GM12864 (cell line): ENCODE results near the gene OR2A1.
"Not testable (repeated sequence)": the region's sequence is repeated elsewhere in the genome, so short reads cannot be mapped to it uniquely, and the experiment has no call there.

Source experiments
- DNase-seq: peaks from one replicate; pipeline ENCODE4 v3.0.0-alpha.2; 2011; ENCODE audit warnings: low read depth
- H3K4me3 ChIP-seq: 2 replicates; pipeline ENCODE4 v1.5.1; 2011; ENCODE audit warnings: mild to moderate bottlenecking, low read depth, low read length, control low read depth

Gene OR2A1

DNA sequence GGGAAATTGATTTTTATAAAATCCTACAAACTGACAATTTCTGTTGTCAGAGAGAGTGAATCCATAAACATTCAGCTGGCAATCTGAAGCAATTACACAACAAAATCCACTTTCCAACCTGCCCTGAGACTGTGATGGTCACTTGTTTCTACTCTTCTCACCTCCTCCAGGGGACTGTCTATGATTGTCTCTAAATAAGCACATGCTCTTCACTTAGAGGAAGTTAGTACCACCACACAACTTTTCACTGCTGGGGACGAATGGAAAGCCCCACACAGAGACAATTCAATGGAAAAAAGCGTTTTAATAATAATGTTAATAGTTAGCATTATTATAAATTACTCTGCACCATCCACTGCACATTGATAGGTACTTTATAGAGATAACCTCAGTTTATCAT, 7.3 kb downstream of the OR2A1 start:
- not testable (repeated sequence) for H3K4me3 ChIP-seq, DNase-seq

DNA sequence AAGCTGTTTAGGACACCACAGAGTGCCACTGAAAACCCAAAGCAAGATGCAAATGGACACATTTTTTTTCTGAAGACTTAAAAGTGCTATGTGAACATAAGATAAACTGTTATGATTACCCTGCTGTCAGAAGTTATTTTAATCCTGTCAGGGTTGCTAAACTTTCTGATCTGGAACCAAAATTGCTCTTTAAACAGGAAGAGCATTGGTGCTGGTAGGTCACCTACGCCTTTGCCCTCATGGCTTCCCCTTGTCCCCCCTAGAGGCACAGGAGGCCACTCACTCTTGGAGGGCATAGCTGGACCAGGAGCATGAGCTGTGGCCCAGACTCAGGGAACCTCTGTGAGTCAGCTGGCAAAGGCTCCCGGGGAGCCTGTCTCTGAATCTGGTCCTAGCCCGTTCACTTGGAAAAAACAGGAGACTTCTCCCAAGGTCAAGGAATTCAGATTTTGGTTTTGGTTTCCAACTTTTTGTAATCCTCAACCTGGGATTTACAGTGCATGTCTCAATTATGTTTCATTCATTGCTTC, 9.5 kb downstream of the OR2A1 start:
- not testable (repeated sequence) for DNase-seq

DNA sequence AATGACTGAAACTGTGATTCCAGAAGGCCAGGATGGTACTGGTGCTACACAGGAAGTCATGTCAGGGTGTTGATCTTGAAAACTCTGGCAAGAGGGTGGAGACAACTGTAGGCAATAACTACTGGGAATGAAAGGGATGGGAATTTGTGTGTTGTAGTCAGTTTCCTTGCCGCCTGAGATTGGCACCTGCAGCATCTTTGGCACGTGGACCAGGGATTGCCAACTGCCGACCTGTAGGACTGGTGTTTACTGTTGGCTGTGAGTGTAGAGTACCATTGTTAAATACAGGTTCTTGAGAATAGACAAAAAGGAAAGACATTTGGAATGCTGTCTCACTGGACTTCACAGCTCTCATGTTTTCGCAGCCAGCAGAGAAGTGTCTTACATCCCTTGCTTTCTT, 11.1 kb downstream of the OR2A1 start:
- not testable (repeated sequence) for DNase-seq, H3K4me3 ChIP-seq

More for the DNA sequence above, 9.5 kb downstream of the OR2A1 start:
- H3K4me3 ChIP-seq: not testable (repeated sequence)

DNA sequence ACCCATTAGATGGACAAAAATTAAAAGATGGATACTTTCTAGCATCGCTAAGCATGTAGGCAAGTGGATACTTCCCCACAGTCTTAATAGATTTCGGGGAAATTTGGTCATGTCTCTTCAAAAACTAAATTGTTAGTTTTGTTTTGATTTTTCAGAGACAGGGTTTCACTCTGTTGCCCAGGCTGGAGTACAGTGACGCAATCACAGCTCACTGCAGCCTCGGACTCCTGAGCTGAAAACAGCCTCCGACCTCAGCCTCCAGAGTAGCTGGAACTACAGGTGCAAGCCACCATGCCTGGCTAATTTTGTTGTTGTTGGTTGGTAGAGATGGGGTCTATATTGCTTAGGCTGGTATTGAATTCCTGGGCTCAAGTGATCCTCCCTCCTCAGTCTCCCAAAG, 13.6 kb downstream of the OR2A1 start:
- H3K4me3 ChIP-seq, DNase-seq: not testable (repeated sequence)

DNA sequence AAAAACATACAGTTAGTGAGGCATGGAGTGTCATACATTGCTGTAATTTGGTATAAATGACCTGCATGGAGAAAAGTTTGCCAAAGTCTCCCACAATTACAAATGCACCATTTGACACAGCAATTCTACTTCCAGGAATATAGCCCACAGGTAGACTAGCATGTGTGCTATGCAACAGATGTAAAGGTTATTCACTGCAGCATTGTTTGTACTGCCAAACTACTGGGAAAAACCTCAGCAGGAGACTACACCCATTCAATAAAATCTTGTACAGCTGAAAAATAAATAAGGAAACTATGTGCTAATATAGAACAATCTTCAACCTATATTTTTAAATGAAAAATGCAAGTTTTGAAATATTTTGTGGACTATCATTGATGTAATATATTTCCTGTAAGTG, 17.8 kb downstream of the OR2A1 start:
- not testable (repeated sequence) for H3K4me3 ChIP-seq, DNase-seq

DNA sequence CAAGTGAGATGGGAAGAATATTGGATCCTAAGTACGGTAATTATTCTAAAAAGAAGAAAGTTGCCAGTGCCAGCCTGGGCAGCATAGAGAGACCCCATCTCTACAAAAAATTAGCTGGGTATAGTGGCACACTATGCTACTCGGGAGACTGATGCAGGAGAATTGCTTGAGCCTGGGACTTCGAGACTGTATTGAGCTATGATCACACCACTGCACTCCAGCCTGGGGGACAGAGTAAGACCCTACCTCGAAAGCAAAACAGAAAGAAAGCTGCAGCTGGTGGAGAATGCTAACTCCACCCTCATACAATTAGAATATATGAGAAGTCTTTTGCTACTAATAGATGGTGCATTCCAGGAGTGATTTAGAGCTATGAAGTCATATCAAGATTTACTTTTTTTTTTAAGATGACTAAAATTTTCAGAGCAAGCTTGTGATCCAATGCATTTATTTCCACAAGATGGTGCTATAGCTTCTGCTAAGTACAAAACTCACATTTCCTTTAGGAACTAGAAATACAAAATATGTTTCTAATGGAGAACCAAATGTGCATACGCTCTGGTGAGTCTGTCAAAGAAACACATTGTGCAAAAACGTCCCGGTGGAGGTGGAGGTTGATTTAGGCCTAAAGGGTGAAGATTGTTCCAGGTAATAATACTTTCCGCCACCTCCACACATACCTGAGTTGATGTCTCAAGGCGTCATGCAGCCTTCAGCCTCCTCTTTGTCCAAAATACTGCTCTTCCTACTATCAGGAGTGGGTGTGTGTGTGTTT, 19.2 kb downstream of the OR2A1 start:
- DNase-seq: not testable (repeated sequence)

DNA sequence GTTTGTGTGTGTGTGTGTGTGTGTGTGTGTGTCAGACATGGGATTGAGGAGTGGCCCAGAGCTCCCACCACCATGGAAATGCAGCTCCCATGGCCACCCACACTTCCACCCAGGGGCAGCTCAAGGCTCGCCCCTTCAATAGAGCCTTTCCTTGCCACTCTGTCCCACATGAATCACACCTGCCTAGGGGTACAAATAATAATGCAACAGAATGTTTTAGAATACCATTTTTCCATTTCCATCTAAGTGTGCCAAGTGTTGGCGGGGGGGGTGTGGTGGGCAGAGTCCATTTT, 19.7 kb downstream of the OR2A1 start:
- DNase-seq, H3K4me3 ChIP-seq: not testable (repeated sequence)

More for the DNA sequence above, 19.2 kb downstream of the OR2A1 start:
- H3K4me3 ChIP-seq: not testable (repeated sequence)

DNA sequence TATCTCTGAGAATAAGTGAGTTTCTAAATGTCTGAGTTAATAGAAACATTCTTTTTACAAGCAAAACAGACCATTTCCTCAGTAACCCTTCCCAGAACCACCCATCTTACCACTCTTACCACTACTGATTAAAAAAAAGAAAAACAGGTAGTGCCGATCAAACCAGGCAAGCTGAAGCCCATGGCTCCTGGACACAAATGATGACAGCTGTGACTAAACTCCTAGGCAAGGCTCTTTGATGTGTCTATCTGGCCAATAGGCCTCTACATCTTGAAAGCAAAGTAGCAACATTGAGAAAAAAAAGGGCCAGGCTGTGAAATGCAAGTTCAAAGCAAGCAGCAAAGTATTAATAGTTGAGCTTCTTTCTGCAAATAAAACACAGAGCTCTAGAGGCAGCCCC, 36.4 kb downstream of the OR2A1 start:
- DNase-seq, H3K4me3 ChIP-seq: not testable (repeated sequence)

DNA sequence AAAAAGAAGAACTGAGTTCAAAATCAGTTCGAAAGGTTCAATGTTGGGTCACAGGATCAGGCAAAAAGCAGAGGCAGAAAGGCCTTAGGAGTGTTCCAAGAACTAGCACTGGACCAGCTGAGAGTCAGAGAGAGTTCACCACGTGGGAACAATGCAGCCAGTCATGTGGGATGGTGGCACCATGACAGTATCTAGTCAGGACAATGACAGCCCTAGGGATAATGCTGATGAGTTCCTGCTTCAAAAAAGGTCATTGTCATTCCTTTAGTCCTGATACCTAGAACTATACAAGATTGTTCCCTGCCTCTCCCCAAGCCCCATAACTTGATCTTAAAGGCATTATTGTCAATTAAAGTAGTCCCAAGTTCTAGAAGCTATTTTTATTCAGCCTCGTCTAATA, 39.4 kb downstream of the OR2A1 start:
- DNase-seq, H3K4me3 ChIP-seq: not testable (repeated sequence)

DNA sequence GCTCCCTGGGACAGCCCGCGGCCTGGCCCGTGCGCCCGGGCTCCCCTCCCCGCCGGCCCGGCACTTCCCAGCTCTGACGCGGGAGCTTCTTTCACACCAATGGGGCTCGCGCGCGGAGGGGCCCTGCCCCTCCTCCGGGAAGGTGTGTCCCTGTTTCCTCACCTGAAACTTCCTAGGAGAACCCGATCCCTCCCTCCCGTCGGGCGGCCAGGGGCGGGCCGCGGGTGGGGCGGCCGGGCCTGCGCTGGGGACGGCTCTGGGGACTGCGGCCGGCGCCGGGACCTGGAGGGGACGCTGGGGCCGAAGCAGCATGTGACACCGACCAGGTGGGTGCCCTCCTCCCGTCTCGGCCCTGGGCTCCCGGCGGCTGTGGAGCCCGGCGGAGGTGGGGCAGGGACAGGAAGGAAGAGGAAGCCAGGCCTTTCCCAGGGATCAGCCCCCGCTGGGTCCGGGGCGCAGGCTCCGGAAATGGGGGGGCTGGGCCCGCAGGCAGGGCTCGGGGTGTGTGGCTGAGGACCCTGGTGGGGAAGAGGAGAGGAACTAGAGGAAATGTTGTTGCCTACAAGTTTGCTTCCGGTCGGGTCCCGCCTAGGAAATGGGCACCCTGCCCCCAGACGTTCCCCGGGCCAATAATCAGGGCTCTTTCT, 43.1 kb downstream of the OR2A1 start, which contains the start of gene ARHGEF5:
TSS of gene ARHGEF5 (plus strand) at position 227 of the 647 bp plus-strand sequence. CDS start 7,268 bp downstream, outside the sequence.
- not testable (repeated sequence) for DNase-seq
- peak within 1 kb of the TSS; percentile 38 for H3K4me3 ChIP-seq

DNA sequence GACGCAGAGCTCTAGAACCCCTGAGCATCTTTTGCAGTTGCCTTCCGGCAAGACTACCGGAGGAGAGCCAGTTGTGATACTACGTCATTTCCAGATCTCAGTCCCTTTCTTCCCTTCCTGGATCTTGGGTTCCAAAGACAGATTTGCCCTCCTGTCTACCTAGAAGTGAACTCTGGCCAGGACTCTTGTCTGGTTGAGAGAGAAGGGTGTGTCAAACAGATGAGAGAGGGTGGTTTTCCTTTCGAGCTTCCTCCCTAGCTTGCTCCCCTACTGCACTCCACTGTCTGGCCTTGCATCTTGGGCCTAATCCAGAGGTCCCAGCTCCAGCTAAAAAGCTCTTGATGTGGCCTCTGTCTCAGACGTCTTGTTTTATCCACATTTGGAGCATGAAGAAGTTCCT, 44.0 kb downstream of the OR2A1 start:
- H3K4me3 ChIP-seq: not testable (repeated sequence)

DNA sequence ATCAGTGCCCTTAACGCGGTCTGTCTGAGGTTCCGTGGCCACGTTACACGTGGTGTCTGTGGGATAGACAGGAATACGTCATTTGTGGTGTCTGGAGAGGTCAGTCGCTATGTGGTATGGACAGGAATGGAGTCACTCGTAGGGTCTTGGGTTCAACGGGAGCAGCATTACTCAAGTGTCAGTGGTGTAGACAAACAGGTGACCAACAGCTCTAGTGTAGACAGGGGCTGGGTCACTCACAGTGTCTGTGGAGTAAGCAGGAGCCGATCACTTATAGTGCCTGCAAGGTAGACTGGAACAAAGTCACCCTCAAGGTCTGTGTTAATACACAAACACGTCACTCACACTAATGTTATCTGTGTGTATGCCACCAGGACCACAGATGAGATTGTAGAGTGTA, 44.6 kb downstream of the OR2A1 start:
- DNase-seq, H3K4me3 ChIP-seq: not testable (repeated sequence)

More for the DNA sequence above, 44.0 kb downstream of the OR2A1 start:
- not testable (repeated sequence) for DNase-seq

DNA sequence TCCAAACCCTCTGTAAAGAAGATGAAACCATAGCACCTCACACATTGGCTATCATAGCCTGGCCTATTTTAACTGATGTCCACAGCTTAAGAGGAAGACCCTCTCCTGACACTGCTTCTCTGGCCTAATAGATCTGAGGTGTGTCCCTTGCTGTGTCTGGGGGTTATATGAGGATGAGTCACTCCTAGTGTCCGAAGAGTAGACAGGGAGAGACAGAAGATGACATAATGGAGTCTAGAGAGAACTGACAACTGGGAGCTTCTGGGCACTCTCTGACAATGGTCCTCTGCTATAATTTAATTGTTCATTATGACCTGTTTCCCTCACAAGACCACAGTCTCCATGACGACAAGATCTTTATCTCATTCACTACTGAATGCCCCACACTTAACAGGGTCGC, 49.8 kb downstream of the OR2A1 start:
- H3K4me3 ChIP-seq, DNase-seq: not testable (repeated sequence)

DNA sequence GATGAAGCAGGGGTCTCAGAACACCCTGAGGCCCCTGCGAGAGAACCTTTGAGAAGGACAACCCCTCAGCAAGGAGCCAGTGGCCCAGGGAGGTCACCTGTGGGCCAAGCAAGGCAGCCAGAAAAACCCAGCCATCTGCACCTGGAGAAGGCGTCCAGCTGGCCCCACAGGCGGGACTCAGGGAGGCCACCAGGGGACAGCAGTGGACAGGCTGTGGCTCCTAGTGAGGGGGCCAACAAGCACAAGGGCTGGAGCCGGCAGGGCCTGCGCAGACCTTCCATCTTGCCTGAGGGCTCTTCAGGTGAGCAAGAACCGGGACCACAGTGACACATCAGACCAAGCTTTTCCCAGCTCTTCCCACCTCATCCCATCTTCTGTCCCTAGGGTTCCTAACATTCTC, 53.3 kb downstream of the OR2A1 start:
- not testable (repeated sequence) for DNase-seq

DNA sequence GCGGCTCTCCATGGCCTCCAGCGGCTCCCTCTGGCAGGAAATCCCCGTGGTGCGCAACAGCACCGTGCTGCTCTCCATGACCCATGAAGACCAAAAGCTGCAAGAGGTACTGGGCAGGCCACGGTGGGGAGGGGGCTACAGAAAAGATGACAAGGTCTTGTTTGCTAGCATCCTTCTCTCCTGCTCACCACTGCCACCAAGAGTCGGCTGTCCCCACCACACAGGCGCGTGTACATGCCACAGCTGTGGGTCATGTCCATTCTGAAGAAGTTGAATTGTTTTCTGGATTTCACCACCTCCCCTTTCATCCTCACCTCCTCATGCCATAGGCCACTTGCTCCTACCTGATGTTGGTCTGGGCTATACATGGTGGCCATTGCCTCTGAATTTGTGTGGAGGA, 55.0 kb downstream of the OR2A1 start:
- DNase-seq, H3K4me3 ChIP-seq: not testable (repeated sequence)

More for the DNA sequence above, 53.3 kb downstream of the OR2A1 start:
- H3K4me3 ChIP-seq: not testable (repeated sequence)

DNA sequence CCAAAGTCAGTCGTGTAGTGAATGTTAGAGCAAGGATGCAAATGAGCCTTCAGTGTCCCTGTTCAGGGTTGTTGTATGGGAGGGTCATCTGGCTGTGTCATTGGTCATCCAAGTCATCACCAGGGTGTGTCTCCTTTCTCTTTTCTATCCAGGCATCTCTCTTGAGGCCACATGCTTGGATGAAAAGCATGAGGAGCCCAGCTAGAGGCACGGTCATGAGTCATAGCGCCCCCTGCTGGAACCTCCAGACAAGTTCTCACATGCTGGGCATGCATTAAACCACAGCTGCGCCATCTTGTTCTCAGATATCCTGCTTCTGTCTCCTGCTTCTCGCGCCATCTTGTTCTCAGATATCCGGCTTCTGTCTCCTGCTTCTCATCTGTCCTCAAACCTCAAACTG, 57.0 kb downstream of the OR2A1 start:
- DNase-seq, H3K4me3 ChIP-seq: not testable (repeated sequence)
